Stimulated activated CD4-positive, alpha-beta T cell treated with anti-CD3 and anti-CD28 coated beads, Interleukin-1b, Interleukin-23, amount 100 ng/mL, for 48 hours (primary cell): ENCODE measurements around the gene ARRB1.
A peak's percentile ranks its signal among the peaks of the same experiment; 100 is the strongest.
"Not testable (repeated sequence)": the region's sequence is repeated elsewhere in the genome, so short reads cannot be mapped to it uniquely, and the experiment has no call there.

ENCODE experiments used
- DNase-seq: peaks from one replicate; pipeline ENCODE4 v3.0.0-alpha.2; 2020

Gene ARRB1

GRCh38 chr11:75351541-75351790 lies at the start of gene ARRB1:
ARRB1 (minus strand) TSS chr11:75351661; CDS start chr11:75351607, 54 bp downstream.
- DNase-seq: no peak

GRCh38 chr11:75400146-75400865 lies 48.8 kb upstream of the ARRB1 start:
- DNase-seq: no peak

GRCh38 chr11:75399344-75400145 lies 48.1 kb upstream of the ARRB1 start, which contains the start of gene RPS3:
RPS3 (plus strand) TSS chr11:75399518; CDS start chr11:75399548, 30 bp downstream.
- DNase-seq: peak; percentile 91

GRCh38 chr11:75398906-75399305 lies 47.4 kb upstream of the ARRB1 start:
- DNase-seq: no peak

- no peak for DNase-seq
Observed at GRCh38 chr11:75394085-75394840, 42.8 kb upstream of the ARRB1 start.

- no peak for DNase-seq
Observed at GRCh38 chr11:75389925-75390324, 38.5 kb upstream of the ARRB1 start.

GRCh38 chr11:75389276-75389605 lies 37.8 kb upstream of the ARRB1 start:
- no peak for DNase-seq

GRCh38 chr11:75388386-75389275 lies 37.2 kb upstream of the ARRB1 start:
- DNase-seq: peak; percentile 74

- DNase-seq: no peak
Observed at GRCh38 chr11:75387736-75388294, 36.4 kb upstream of the ARRB1 start.

- no peak for DNase-seq
Observed at GRCh38 chr11:75386942-75387630, 35.6 kb upstream of the ARRB1 start.

- peak; percentile 66 for DNase-seq
Observed at GRCh38 chr11:75384438-75385080, 33.1 kb upstream of the ARRB1 start.

GRCh38 chr11:75383246-75383645 lies 31.8 kb upstream of the ARRB1 start:
- no peak for DNase-seq

- no peak for DNase-seq
Observed at GRCh38 chr11:75380716-75381420, 29.4 kb upstream of the ARRB1 start.

GRCh38 chr11:75380245-75380644 lies 28.8 kb upstream of the ARRB1 start:
- no peak for DNase-seq

- DNase-seq: not testable (repeated sequence)
Observed at GRCh38 chr11:75378776-75379175, 27.3 kb upstream of the ARRB1 start.

- DNase-seq: no peak
Observed at GRCh38 chr11:75376175-75376574, 24.7 kb upstream of the ARRB1 start.

GRCh38 chr11:75375626-75376025 lies 24.2 kb upstream of the ARRB1 start:
- DNase-seq: no peak

- no peak for DNase-seq
Observed at GRCh38 chr11:75374646-75375045, 23.2 kb upstream of the ARRB1 start.

GRCh38 chr11:75373201-75373600 lies 21.7 kb upstream of the ARRB1 start:
- DNase-seq: no peak
